ENCODE data around the gene LRRFIP1.

GRCh38 chr2:237577956-237578870, 49.2 kb upstream of the LRRFIP1 start:
- TF ChIP-seq POLR2A (IDR thresholded peaks at IDR 0.05) (no peak), CTCF (IDR thresholded peaks at IDR 0.05) (no peak)

Data from esophagus squamous epithelium (tissue), 4 donors.